Spleen (tissue), 11 donors: ENCODE results near the gene LAYN. TPM values are rescaled to one million over a fixed set of nuclear protein-coding genes. Genes with fewer than 3 reads are reported as not detected.

ENCODE experiments used
- DNase-seq: peaks from one replicate; pipeline ENCODE4 v3.0.0-alpha.2; 2020
- H3K27ac ChIP-seq, 8 donors: fragments of 200-600 bp; sonication (generic) in 7 of 8; 1 replicate in 4 of 8; 2 replicates in 4 of 8; pipeline versions ENCODE4 v1.5.0 to v1.8.0; 2016 to 2021; ENCODE audit warnings: inconsistent platforms in 4 of 8, mild to moderate bottlenecking in 4 of 8, moderate library complexity in 1 of 8
- H3K27me3 ChIP-seq, 7 donors: fragments of 200-600 bp; sonication (generic) in 6 of 7; replicated peaks in 1 of 7; 1 replicate in 4 of 7; 2 replicates in 3 of 7; pipeline versions ENCODE4 v1.5.0 to v1.8.0; 2016 to 2021; ENCODE audit warnings: inconsistent platforms in 3 of 7, mild to moderate bottlenecking in 1 of 7
- H3K36me3 ChIP-seq, 6 donors: fragments of 200-600 bp; sonication (generic) in 5 of 6; 1 replicate in 4 of 6; 2 replicates in 2 of 6; pipeline versions ENCODE4 v1.5.0 to v1.8.0; 2016 to 2021; ENCODE audit warnings: inconsistent platforms in 2 of 6
- H3K4me1 ChIP-seq, 6 donors: fragments of 200-600 bp; sonication (generic) in 5 of 6; 1 replicate in 3 of 6; 2 replicates in 3 of 6; pipeline versions ENCODE4 v1.5.0 to v1.8.0; 2016 to 2021; ENCODE audit warnings: inconsistent platforms in 3 of 6
- H3K4me3 ChIP-seq, 8 donors: fragments of 200-600 bp; sonication (generic) in 7 of 8; 1 replicate in 4 of 8; 2 replicates in 4 of 8; pipeline versions ENCODE4 v1.5.0 to v1.8.0; 2016 to 2021; ENCODE audit warnings: inconsistent platforms in 4 of 8, mild to moderate bottlenecking in 4 of 8, moderate library complexity in 2 of 8
- H3K9me3 ChIP-seq, 8 donors: fragments of 200-600 bp; sonication (generic) in 7 of 8; 1 replicate in 4 of 8; 2 replicates in 4 of 8; pipeline versions ENCODE4 v1.5.0 to v1.8.0; 2016 to 2021; ENCODE audit warnings: inconsistent platforms in 4 of 8
- CTCF ChIP-seq, 11 experiments: fragments of 200-600 bp in 7 of 11; fragments of 450-650 bp in 4 of 11; sonication (generic) in 4 of 11; IDR thresholded peaks in 8 of 11; conservative IDR thresholded peaks in 3 of 11; 1 replicate in 7 of 11; 2 replicates in 4 of 11; pipeline versions ENCODE4 v1.4.0 to v1.8.0; 2016 to 2021; ENCODE audit warnings: antibody characterized with exemption in 11 of 11, inconsistent platforms in 4 of 11, mild to moderate bottlenecking in 1 of 11
- POLR2A ChIP-seq, 3 donors: fragments of 450-650 bp; IDR thresholded peaks; one replicate each; pipeline ENCODE4 v1.5.1; 2017; ENCODE audit warnings: antibody characterized with exemption in 3 of 3, mild to moderate bottlenecking in 1 of 3
- POLR2AphosphoS5 ChIP-seq, 3 donors: sonication (generic); formaldehyde crosslinking; IDR thresholded peaks; one replicate each; pipeline ENCODE4 v1.5.1; 2017; ENCODE audit warnings: antibody characterized with exemption in 3 of 3
- WGBS, 5 donors: extraction: QIAGEN DNeasy Blood & Tissue Kit in 3 of 5; methylation state at CpG; one replicate each; pipeline versions ENCODE4 v1.1.5 to v1.1.7; 2013 to 2018; 5-methylcytosine and 5-hydroxymethylcytosine counted together
- intact Hi-C: fragments of 100-400 bp; cut with DNase I; formaldehyde crosslinking; loops from one replicate; pipeline ENCODE4 v1.15.0; 2023; ENCODE audit warnings: low total_unique reads
- polyA plus RNA-seq, 3 donors: library from polyadenylated mRNA; stranded (reverse); fragments of 200-250 nt; gene quantifications; one replicate each; pipeline ENCODE4 v1.2.1, GENCODE V29; 2013
- total RNA-seq, 7 donors: library from RNA; depleted of rRNA in 3 of 7; stranded (reverse); fragments of >200 nt in 3 of 7; fragmentation: NEBNext Ultra II Directional in 4 of 7; extraction: Animal tissue kit (Norgen Biotek cat#: 25700) in 4 of 7; gene quantifications; one replicate each; pipeline versions ENCODE4 v1.1.0 to v1.2.1, GENCODE V29; 2016 to 2021
- donor health status: healthy with polysubstance abuse.
- donor health status: DM: no; HTN: no; CAD: no; lungs with moderate emphysema.
- donor health status: DM: no; HTN: no; CAD: no.
- donor health status: Bipolar disorder and iron deficiency.
- donor health status: healthy.
- donor health status: DM: no; HTN: no; CAD: no.
- donor health status: DM: yes; HTN: yes; CAD: no.

Gene LAYN
- total and polyA plus RNA-seq, 10 donors: 3.1 to 14.7 (median 10.0) TPM

DNA sequence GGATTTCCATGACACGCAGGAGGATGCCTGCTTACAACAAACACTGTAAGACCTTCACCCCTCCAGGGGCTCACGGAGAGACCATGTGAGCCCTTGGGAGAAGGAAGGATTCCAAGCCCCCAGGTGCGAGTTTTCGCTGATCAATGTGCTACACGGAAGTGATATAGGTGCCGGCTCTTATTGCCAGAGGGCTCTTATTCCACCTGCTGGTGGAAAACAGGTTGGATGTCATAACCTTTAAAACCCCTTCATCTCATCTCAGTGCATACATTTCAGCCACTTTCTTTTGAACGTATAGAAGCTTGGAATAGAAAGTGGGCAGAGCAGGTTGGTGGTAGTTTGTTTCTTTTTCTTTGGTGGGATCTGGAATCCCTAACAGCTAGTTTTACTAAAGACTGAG, 25.8 kb downstream of the LAYN start:
- 67 to 81% (median 77%) methylated on average over 7 of the region's 7 CpGs for WGBS, 5 donors
- Histone ChIP-seq H3K36me3 (no peaks in the 10 kb centered on the region), H3K27ac (no peak overlapping the region), H3K9me3 (no peaks in the 10 kb centered on the region), H3K27me3 (no peaks in the 10 kb centered on the region), H3K4me3 (no peak overlapping the region), H3K4me1 (peaks cover 0 to 12% (median 5%) of the 10 kb centered on the region in 6 donors)
- TF ChIP-seq CTCF (IDR thresholded peaks at IDR 0.05 in 8 of 11, conservative IDR thresholded peaks at IDR 0.05 in 3 of 11) (no peak), POLR2AphosphoS5 (IDR thresholded peaks at IDR 0.05) (no peak), POLR2A (IDR thresholded peaks at IDR 0.05) (no peak)
- intact Hi-C loops: loop anchor here (5.0 kb wide), 1 partner anchor 276 kb away; no protein-coding TSS in a partner anchor
- no peak for DNase-seq

- Histone ChIP-seq H3K27ac (no peak overlapping the region), H3K36me3 (no peaks in the 10 kb centered on the region), H3K27me3 (no peaks in the 10 kb centered on the region), H3K9me3 (no peaks in the 10 kb centered on the region), H3K4me1 (peaks cover 0 to 21% (median 7%) of the 10 kb centered on the region in 6 donors), H3K4me3 (no peak overlapping the region)
- DNase-seq: no peak
- intact Hi-C loops: loop anchor here (5.0 kb wide), 1 partner anchor 273 kb away; no protein-coding TSS in a partner anchor
- TF ChIP-seq POLR2AphosphoS5 (IDR thresholded peaks at IDR 0.05) (no peak), CTCF (IDR thresholded peaks at IDR 0.05 in 8 of 11, conservative IDR thresholded peaks at IDR 0.05 in 3 of 11) (no peak), POLR2A (IDR thresholded peaks at IDR 0.05) (no peak)
- 69 to 88% (median 77%) methylated on average over 4 of the region's 4 CpGs for WGBS, 5 donors
These were observed 29.0 kb downstream of the LAYN start for GRCh38 chr11:111569476-111569875.

DNA sequence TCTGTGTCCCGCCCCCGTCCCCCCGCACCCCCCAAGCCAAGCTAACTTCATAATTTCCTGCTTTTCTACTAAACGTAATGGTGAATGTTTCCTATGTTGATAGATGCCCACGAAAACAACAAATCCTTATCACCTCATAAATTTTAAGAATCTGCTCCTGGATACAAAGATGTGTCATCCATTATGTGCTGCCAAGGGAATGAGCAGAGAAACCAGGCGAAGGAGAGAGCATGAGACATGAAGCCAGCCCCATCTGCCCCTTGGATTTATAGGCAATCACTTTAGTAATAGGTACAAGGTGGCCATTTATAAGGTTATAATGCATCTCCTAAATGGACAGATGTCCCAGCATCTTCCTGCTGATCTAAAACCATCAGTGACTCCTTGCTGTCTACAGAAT, 30.3 kb downstream of the LAYN start:
- WGBS, 5 donors: 67 to 85% (median 82%) methylated on average over 6 of the region's 6 CpGs
- no peaks in the 10 kb centered on the region for H3K27me3 ChIP-seq
- H3K9me3 ChIP-seq: no peaks in the 10 kb centered on the region
- intact Hi-C loops: no loop called here
- DNase-seq: no peak
- no peak overlapping the region for H3K27ac ChIP-seq
- H3K4me3 ChIP-seq: no peak overlapping the region
- no peaks in the 10 kb centered on the region for H3K36me3 ChIP-seq
- TF ChIP-seq CTCF (IDR thresholded peaks at IDR 0.05 in 8 of 11, conservative IDR thresholded peaks at IDR 0.05 in 3 of 11) (no peak), POLR2A (IDR thresholded peaks at IDR 0.05) (no peak), POLR2AphosphoS5 (IDR thresholded peaks at IDR 0.05) (no peak)
- peaks cover 0 to 16% (median 4%) of the 10 kb centered on the region in 6 donors for H3K4me1 ChIP-seq

DNA sequence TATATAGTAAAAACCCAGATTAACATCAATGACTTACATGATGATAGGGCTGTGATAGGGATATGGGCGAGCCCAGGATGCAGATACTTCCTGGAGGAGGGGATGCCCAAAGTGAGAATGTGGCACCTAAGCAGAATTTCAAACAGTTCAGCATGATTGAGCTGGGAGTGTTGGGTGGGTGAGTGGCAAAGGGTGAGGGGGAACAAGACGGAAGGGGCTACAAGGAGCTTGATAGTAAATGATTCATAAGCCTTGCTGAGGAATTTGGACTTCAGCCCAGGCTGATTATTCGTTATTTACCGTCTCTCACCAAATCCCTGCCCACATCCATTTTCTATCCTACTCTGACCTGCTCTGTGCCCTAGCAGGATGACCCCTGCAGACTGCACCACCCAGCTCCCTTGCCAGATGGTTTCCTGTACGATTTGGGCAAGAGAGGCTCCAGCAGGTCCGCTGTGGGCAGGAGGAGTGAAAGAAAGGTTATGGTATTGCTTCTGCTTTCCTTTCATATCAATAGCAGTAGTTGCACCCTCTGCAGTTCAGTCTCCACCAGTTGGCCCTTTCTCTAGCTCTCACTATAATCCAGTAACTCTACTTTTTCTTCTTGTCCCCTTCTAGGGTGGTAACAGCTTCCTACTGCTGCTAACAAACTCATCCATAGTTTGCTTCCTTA, 31.4 kb downstream of the LAYN start:
- Histone ChIP-seq H3K4me1 (peaks cover 0 to 16% (median 4%) of the 10 kb centered on the region in 6 donors), H3K36me3 (no peaks in the 10 kb centered on the region), H3K9me3 (no peaks in the 10 kb centered on the region), H3K27me3 (no peaks in the 10 kb centered on the region), H3K27ac (no peak overlapping the region), H3K4me3 (no peak overlapping the region)
- no peak for DNase-seq
- TF ChIP-seq CTCF (IDR thresholded peaks at IDR 0.05 in 8 of 11, conservative IDR thresholded peaks at IDR 0.05 in 3 of 11) (no peak), POLR2A (IDR thresholded peaks at IDR 0.05) (no peak), POLR2AphosphoS5 (IDR thresholded peaks at IDR 0.05) (no peak)
- intact Hi-C loops: no loop called here
- WGBS, 5 donors: 34 to 61% (median 41%) methylated on average over 6 of the region's 6 CpGs
